Measurements from ENCODE around the gene VRK1.

- TF ChIP-seq, protein P1, sequence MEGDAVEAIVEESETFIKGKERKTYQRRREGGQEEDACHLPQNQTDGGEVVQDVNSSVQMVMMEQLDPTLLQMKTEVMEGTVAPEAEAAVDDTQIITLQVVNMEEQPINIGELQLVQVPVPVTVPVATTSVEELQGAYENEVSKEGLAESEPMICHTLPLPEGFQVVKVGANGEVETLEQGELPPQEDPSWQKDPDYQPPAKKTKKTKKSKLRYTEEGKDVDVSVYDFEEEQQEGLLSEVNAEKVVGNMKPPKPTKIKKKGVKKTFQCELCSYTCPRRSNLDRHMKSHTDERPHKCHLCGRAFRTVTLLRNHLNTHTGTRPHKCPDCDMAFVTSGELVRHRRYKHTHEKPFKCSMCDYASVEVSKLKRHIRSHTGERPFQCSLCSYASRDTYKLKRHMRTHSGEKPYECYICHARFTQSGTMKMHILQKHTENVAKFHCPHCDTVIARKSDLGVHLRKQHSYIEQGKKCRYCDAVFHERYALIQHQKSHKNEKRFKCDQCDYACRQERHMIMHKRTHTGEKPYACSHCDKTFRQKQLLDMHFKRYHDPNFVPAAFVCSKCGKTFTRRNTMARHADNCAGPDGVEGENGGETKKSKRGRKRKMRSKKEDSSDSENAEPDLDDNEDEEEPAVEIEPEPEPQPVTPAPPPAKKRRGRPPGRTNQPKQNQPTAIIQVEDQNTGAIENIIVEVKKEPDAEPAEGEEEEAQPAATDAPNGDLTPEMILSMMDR (IDR thresholded peaks at IDR 0.05) = no peak
- TF ChIP-seq EP300 (IDR thresholded peaks at IDR 0.05) = no peak
- no peak for TF ChIP-seq POLR2A (IDR thresholded peaks at IDR 0.05)
- no peak for TF ChIP-seq POLR2AphosphoS5 (IDR thresholded peaks at IDR 0.05)
Measured at GRCh38 chr14:96851694-96852381, 54.7 kb downstream of the VRK1 start.
